Measurements from ENCODE around the gene CGREF1. TPM values are rescaled to one million over a fixed set of nuclear protein-coding genes. Genes with fewer than 3 reads are reported as not detected.

CGREF1 gene
- polyA plus RNA-seq, 1 donor from 2014 or later = 24.5 TPM

- no peak for TF ChIP-seq MXI1 (conservative IDR thresholded peaks at IDR 0.05; ENCODE audit: poor library complexity, severe bottlenecking)
- TF ChIP-seq RAD21 (conservative IDR thresholded peaks at IDR 0.05) = peak; percentile 13
- no peaks in the 10 kb centered on the region for H4K20me1 ChIP-seq (ENCODE audit: insufficient read depth)
- peak overlapping the region; percentile 59 for H3K4me2 ChIP-seq (ENCODE audit: low read length)
- H3K27ac ChIP-seq (ENCODE audit: low read length) = peak overlapping the region; percentile 72
- peaks cover 10% of the 10 kb centered on the region for H3K27me3 ChIP-seq (ENCODE audit: insufficient read depth, low read depth, low read length)
- H3K9me2 ChIP-seq (ENCODE audit: insufficient read depth, low read length) = no peaks in the 10 kb centered on the region
- H3K9ac ChIP-seq (ENCODE audit: low read length) = peak overlapping the region; percentile 83
- H3K79me2 ChIP-seq (replicated peaks; ENCODE audit: insufficient read depth, low read length) = no peaks in the 10 kb centered on the region
- peak overlapping the region; percentile 80 for H3K4me3 ChIP-seq (ENCODE audit: low read length)
- no peaks in the 10 kb centered on the region for H3K36me3 ChIP-seq (ENCODE audit: insufficient read depth, low read length)
- H3F3A ChIP-seq (ENCODE audit: insufficient read depth, low read length, poor library complexity, severe bottlenecking) = no peaks in the 10 kb centered on the region
- no peaks in the 10 kb centered on the region for H3K9me3 ChIP-seq (ENCODE audit: low read length)
- H2AFZ ChIP-seq (ENCODE audit: low read depth, low read length) = peak overlapping the region; percentile 56
Observed at GRCh38 chr2:27085673-27086089, 33.2 kb downstream of the CGREF1 start.

DNA sequence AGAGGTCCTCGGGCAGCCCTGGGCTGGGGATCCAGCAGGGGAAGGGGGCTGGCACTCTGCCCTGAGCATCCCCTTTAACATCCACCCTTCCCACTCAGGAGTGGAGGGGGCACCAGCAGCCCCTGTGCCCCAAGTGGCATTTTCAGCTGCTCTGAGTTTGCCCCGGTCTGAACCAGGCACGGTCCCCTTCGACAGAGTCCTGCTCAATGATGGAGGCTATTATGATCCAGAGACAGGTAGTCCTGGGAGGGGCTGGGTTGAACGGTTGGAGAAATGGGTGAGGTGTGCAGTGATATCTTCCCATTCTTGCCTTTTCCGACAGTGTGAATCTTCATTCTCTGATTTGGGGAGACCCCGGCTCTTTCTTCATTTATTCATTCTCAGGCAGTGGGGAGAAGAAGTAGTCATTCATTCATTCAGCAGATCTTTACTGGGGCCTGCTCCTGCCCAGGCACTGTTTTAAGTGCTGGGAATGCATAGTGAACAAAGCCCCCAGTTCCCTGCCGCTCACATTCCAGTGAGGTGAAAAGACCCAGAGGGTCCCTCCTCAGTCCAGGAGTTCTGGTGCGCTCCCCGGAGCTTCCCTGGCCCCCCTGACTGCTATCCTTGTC lies 33.8 kb downstream of the CGREF1 start:
- no peaks in the 10 kb centered on the region for H3K36me3 ChIP-seq (ENCODE audit: insufficient read depth, low read length)
- H3K9me3 ChIP-seq (ENCODE audit: low read length) = no peaks in the 10 kb centered on the region
- H3K4me2 ChIP-seq (ENCODE audit: low read length) = peak overlapping the region; percentile 59
- H3K27me3 ChIP-seq (ENCODE audit: insufficient read depth, low read depth, low read length) = peaks cover 10% of the 10 kb centered on the region
- TF ChIP-seq EZH2 (IDR thresholded peaks at IDR 0.05; ENCODE audit: borderline replicate concordance, insufficient read depth, low read length, poor library complexity, severe bottlenecking) (no peak), MXI1 (conservative IDR thresholded peaks at IDR 0.05; ENCODE audit: poor library complexity, severe bottlenecking) (no peak), POLR2AphosphoS5 (IDR thresholded peaks at IDR 0.05) (no peak), CTCF (IDR thresholded peaks at IDR 0.05; ENCODE audit: poor library complexity, severe bottlenecking) (no peak), TAF1 (IDR thresholded peaks at IDR 0.05; ENCODE audit: low read depth) (no peak), EP300 (conservative IDR thresholded peaks at IDR 0.05; ENCODE audit: poor library complexity, severe bottlenecking) (no peak)
- H3K79me2 ChIP-seq (replicated peaks; ENCODE audit: insufficient read depth, low read length) = no peaks in the 10 kb centered on the region
- peak overlapping the region; percentile 83 for H3K9ac ChIP-seq (ENCODE audit: low read length)
- H3K27ac ChIP-seq (ENCODE audit: low read length) = no peak overlapping the region
- H2AFZ ChIP-seq (ENCODE audit: low read depth, low read length) = no peak overlapping the region
- no peaks in the 10 kb centered on the region for H4K20me1 ChIP-seq (ENCODE audit: insufficient read depth)
- H3K9me2 ChIP-seq (ENCODE audit: insufficient read depth, low read length) = no peaks in the 10 kb centered on the region
- peak overlapping the region; percentile 80 for H3K4me3 ChIP-seq (ENCODE audit: low read length)
- H3F3A ChIP-seq (ENCODE audit: insufficient read depth, low read length, poor library complexity, severe bottlenecking) = no peaks in the 10 kb centered on the region

GRCh38 chr2:27084297-27085061 lies 34.4 kb downstream of the CGREF1 start:
- Histone ChIP-seq H3K4me2 (ENCODE audit: low read length) (no peak overlapping the region), H2AFZ (ENCODE audit: low read depth, low read length) (no peak overlapping the region), H3K4me3 (ENCODE audit: low read length) (no peak overlapping the region), H3K9me2 (ENCODE audit: insufficient read depth, low read length) (no peaks in the 10 kb centered on the region), H3K36me3 (ENCODE audit: insufficient read depth, low read length) (no peaks in the 10 kb centered on the region), H4K20me1 (ENCODE audit: insufficient read depth) (no peaks in the 10 kb centered on the region), H3F3A (ENCODE audit: insufficient read depth, low read length, poor library complexity, severe bottlenecking) (no peaks in the 10 kb centered on the region), H3K9me3 (ENCODE audit: low read length) (no peaks in the 10 kb centered on the region), H3K27me3 (ENCODE audit: insufficient read depth, low read depth, low read length) (peaks cover 10% of the 10 kb centered on the region), H3K9ac (ENCODE audit: low read length) (no peak overlapping the region), H3K27ac (ENCODE audit: low read length) (no peak overlapping the region), H3K79me2 (replicated peaks; ENCODE audit: insufficient read depth, low read length) (no peaks in the 10 kb centered on the region)
- TF ChIP-seq RAD21 (conservative IDR thresholded peaks at IDR 0.05) (no peak), TAF1 (IDR thresholded peaks at IDR 0.05; ENCODE audit: low read depth) (no peak), EZH2 (IDR thresholded peaks at IDR 0.05; ENCODE audit: borderline replicate concordance, insufficient read depth, low read length, poor library complexity, severe bottlenecking) (no peak), CTCF (IDR thresholded peaks at IDR 0.05; ENCODE audit: poor library complexity, severe bottlenecking) (no peak), SMC3 (conservative IDR thresholded peaks at IDR 0.05; ENCODE audit: poor library complexity) (no peak), POLR2AphosphoS5 (IDR thresholded peaks at IDR 0.05) (no peak), MXI1 (conservative IDR thresholded peaks at IDR 0.05; ENCODE audit: poor library complexity, severe bottlenecking) (no peak), REST (IDR thresholded peaks at IDR 0.05; ENCODE audit: borderline replicate concordance) (no peak), EP300 (conservative IDR thresholded peaks at IDR 0.05; ENCODE audit: poor library complexity, severe bottlenecking) (no peak)
